GM23248 (cell line): Measurements from ENCODE around the gene HMG20B. TPM values are rescaled to one million over a fixed set of nuclear protein-coding genes. Genes with fewer than 3 reads are reported as not detected.

Experiments used
- DNase-seq: peaks from one replicate; pipeline ENCODE4 v3.0.0-alpha.2; 2015
- H2AFZ ChIP-seq: fragments of 200-600 bp; sonication (generic); 2 replicates; pipeline ENCODE4 v1.6.1; 2016; ENCODE audit warnings: antibody characterized with exemption
- H3F3A ChIP-seq: fragments of 200-600 bp; sonication (generic); 2 replicates; pipeline ENCODE4 v1.6.1; 2016; ENCODE audit warnings: mild to moderate bottlenecking, antibody characterized with exemption, mixed run types; ENCODE audit not compliant: insufficient read depth
- H3K27ac ChIP-seq: fragments of 200-600 bp; sonication (generic); 2 replicates; pipeline ENCODE4 v1.5.1; 2016; ENCODE audit warnings: mild to moderate bottlenecking
- H3K27me3 ChIP-seq: fragments of 200-600 bp; sonication (generic); replicated peaks from 2 replicates; pipeline ENCODE4 v1.6.1; 2016; ENCODE audit warnings: mild to moderate bottlenecking; ENCODE audit not compliant: insufficient read depth
- H3K36me3 ChIP-seq: fragments of 200-600 bp; sonication (generic); 2 replicates; pipeline ENCODE4 v1.6.1; 2016; ENCODE audit warnings: low read depth, mild to moderate bottlenecking
- H3K4me1 ChIP-seq: fragments of 200-600 bp; sonication (generic); 2 replicates; pipeline ENCODE4 v1.6.1; 2016; ENCODE audit warnings: mild to moderate bottlenecking; ENCODE audit not compliant: insufficient read depth
- H3K4me2 ChIP-seq: fragments of 200-600 bp; sonication (generic); one replicate; pipeline ENCODE4 v1.6.1; 2016; ENCODE audit warnings: mild to moderate bottlenecking; ENCODE audit not compliant: unreplicated experiment
- H3K4me3 ChIP-seq: fragments of 200-600 bp; sonication (generic); 2 replicates; pipeline ENCODE4 v1.5.1; 2016; ENCODE audit warnings: mild to moderate bottlenecking
- H3K79me2 ChIP-seq: fragments of 200-600 bp; sonication (generic); 2 replicates; pipeline ENCODE4 v1.6.1; 2016; ENCODE audit warnings: mild to moderate bottlenecking; ENCODE audit not compliant: insufficient read depth
- H3K9ac ChIP-seq: fragments of 200-600 bp; sonication (generic); 2 replicates; pipeline ENCODE4 v1.6.1; 2016; ENCODE audit warnings: mild to moderate bottlenecking
- H3K9me2 ChIP-seq: fragments of 200-600 bp; sonication (generic); 2 replicates; pipeline ENCODE4 v1.6.1; 2016; ENCODE audit warnings: mixed run types, mild to moderate bottlenecking, moderate library complexity; ENCODE audit not compliant: insufficient read depth
- H3K9me3 ChIP-seq: fragments of 200-600 bp; sonication (generic); one replicate; pipeline ENCODE4 v1.6.1; 2017; ENCODE audit warnings: low read depth
- H4K20me1 ChIP-seq: fragments of 200-600 bp; sonication (generic); 2 replicates; pipeline ENCODE4 v1.6.0; 2016; ENCODE audit not compliant: insufficient read depth
- EZH2 ChIP-seq: fragments of 200-600 bp; sonication (generic); IDR thresholded peaks from 2 replicates; pipeline ENCODE4 v1.6.1; 2018; ENCODE audit warnings: antibody characterized with exemption, mild to moderate bottlenecking; ENCODE audit not compliant: insufficient read depth, poor library complexity, severe bottlenecking
- EZH2phosphoT487 ChIP-seq: fragments of 200-600 bp; sonication (generic); IDR thresholded peaks from 2 replicates; pipeline ENCODE4 v1.6.1; 2018; ENCODE audit warnings: antibody characterized with exemption, moderate library complexity, mild to moderate bottlenecking, low read depth; ENCODE audit not compliant: insufficient read depth
- WGBS, 2 experiments: methylation state at CpG; one replicate each; pipeline ENCODE4 v1.1.6; 2015 to 2017; ENCODE audit warnings: low lambda C conversion rate in 2 of 2, low coverage in 1 of 2; ENCODE audit errors: missing lambda C conversion rate in 2 of 2; 5-methylcytosine and 5-hydroxymethylcytosine counted together
- in situ Hi-C: fragments of 300-500 bp; cut with MboI; formaldehyde crosslinking; loops from 2 replicates; pipeline ENCODE4 v1.15.0; 2020
- polyA plus RNA-seq: library from polyadenylated mRNA; unstranded; fragments of >200 nt; fragmentation: Nextera tagmentation; extraction: Ambion mirVana; gene quantifications from 2 replicates; pipeline ENCODE4 v1.2.1, GENCODE V29; 2016
- total RNA-seq: library from RNA; depleted of rRNA; stranded (reverse); fragments of >200 nt; shearing (Covaris generic); gene quantifications from 2 replicates; pipeline ENCODE4 v1.2.3, GENCODE V29; 2014

The HMG20B gene
- total and polyA plus RNA-seq, 2 experiments from 2014 or later = 83.9 to 112 TPM

DNA sequence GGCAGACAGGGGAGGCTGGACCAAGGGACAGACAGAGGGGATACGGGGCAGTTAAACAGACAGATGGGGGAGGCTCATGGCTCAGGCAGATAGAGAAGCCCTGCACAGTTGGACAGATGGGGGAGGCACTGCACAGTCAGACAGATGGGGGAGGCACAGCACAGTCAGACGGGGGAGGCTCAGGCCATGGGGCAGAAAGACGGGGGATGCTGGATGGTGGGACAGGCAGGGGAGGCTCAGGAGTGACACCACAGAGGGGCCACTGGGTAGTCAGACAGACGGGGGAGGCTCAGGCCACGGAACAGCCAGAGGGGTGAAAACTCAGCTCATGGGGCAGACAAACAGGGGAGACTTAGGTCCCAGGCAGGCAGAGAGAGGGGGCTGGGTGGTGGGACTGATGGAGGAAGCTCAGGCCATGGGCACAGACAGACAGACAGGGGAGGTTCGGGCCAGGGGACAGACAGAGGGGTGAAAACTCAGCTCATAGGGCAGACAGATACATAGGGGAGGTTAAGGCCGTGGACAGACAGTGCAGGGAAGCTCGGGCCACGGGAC is 16.2 kb upstream of the HMG20B start:
- Histone ChIP-seq H2AFZ (0 out of 2 replicates have a peak overlapping the region, but pooled peaks have one; percentile 99), H3K27ac (no peak overlapping the region), H3F3A (no peaks in the 10 kb centered on the region), H3K9me3 (no peaks in the 10 kb centered on the region), H3K4me1 (peaks cover 13% of the 10 kb centered on the region; the same call in 1 of the 2 replicates), H3K9me2 (no peaks in the 10 kb centered on the region), H3K4me2 (peak overlapping the region; percentile 76), H4K20me1 (no peaks in the 10 kb centered on the region), H3K4me3 (peak overlapping the region; percentile 85), H3K79me2 (peaks cover 53% of the 10 kb centered on the region), H3K9ac (peak overlapping the region; percentile 80), H3K36me3 (no peaks in the 10 kb centered on the region), H3K27me3 (no peaks in the 10 kb centered on the region)
- in situ Hi-C loops = no loop called here
- TF ChIP-seq EZH2phosphoT487 (no peak), EZH2 (no peak)
- 17 to 31% methylated on average over 7 to 9 of the region's 9 CpGs for WGBS, 2 experiments
- DNase-seq = no peak

- no peak for TF ChIP-seq EZH2phosphoT487
- no peak for TF ChIP-seq EZH2
- no peaks in the 10 kb centered on the region for H3K27me3 ChIP-seq
- no peaks in the 10 kb centered on the region for H3K9me2 ChIP-seq
- peak; percentile 72 for DNase-seq
- H4K20me1 ChIP-seq = no peaks in the 10 kb centered on the region
- no peaks in the 10 kb centered on the region for H3F3A ChIP-seq
- H3K4me2 ChIP-seq = peak overlapping the region; percentile 76
- no peaks in the 10 kb centered on the region for H3K36me3 ChIP-seq
- in situ Hi-C loops = no loop called here
- peak overlapping the region; percentile 99 for H2AFZ ChIP-seq
- H3K79me2 ChIP-seq = peaks cover 48% of the 10 kb centered on the region
- no peaks in the 10 kb centered on the region for H3K9me3 ChIP-seq
- 0 to 1% methylated on average over 43 to 50 of the region's 60 CpGs for WGBS, 2 experiments
- H3K4me3 ChIP-seq = peak overlapping the region; percentile 85
- H3K4me1 ChIP-seq = peaks cover 13% of the 10 kb centered on the region; the same call in 1 of the 2 replicates
- no peak overlapping the region for H3K27ac ChIP-seq
- peak overlapping the region; percentile 80 for H3K9ac ChIP-seq
Measured at GRCh38 chr19:3556978-3557460, 15.7 kb upstream of the HMG20B start.

DNA sequence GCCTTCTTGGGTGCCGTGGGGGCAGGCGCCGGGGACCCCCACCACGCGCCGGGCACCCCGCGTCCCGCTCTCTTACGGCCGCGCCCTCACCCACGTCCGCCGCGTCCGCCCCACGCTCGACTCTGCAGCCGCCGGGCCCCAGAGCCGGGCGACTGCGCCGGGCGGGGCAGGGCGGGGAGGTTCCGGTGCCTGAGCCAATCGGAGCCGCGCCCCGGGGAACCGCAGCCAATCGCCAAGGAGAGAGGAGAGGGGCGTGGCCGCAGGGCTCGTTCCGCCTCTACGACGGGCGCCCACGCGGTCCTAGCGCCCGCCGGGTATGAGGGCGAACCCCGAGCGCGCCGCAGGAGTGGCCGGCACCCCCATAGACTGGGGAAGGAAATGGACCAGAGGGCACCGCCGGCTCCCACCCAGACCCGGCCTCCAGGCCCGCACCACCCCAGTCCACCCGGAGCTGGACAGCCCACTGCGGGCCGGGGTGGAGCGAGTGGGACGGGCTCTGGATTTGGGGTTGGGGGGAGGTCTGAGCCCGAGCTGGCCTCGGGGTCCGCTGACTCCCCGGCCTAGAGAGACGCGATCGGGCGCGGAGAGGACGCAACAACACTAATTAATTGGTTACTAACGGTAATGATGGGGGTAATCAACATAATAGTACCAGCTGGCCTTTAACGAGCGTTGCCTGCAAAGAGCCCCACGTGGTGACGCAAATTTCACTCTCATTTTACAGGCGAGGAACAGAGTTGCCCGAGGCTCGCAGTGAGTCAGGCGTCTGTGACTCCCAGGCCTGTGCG is 15.1 kb upstream of the HMG20B start, which contains the start of gene MFSD12:
Gene MFSD12, minus strand, starts transcription at position 126 of the 788 bp plus-strand sequence. CDS start 183 bp downstream, outside the sequence.
- no peaks in the 10 kb centered on the region for H3K9me2 ChIP-seq
- H3K9me3 ChIP-seq = no peaks in the 10 kb centered on the region
- peak within 1 kb of the TSS; percentile 80 for H3K9ac ChIP-seq
- peak within 1 kb of the TSS; percentile 99 for H2AFZ ChIP-seq
- peak within 1 kb of the TSS; percentile 85 for H3K4me3 ChIP-seq
- H3K4me2 ChIP-seq = peak within 1 kb of the TSS; percentile 94
- no peaks in the 10 kb centered on the region for H3K27me3 ChIP-seq
- H3K79me2 ChIP-seq = peaks cover 43% of the 10 kb centered on the region
- H3K4me1 ChIP-seq = peaks cover 13% of the 10 kb centered on the region; the same call in 1 of the 2 replicates
- no peaks in the 10 kb centered on the region for H3K36me3 ChIP-seq
- TF ChIP-seq EZH2phosphoT487 = no peak
- no peak for TF ChIP-seq EZH2
- peak; percentile 99 for DNase-seq
- in situ Hi-C loops = no loop called here
- WGBS, 2 experiments = 1% methylated on average over 37 to 69 of the region's 81 CpGs
- H3F3A ChIP-seq = no peaks in the 10 kb centered on the region
- H4K20me1 ChIP-seq = no peaks in the 10 kb centered on the region
- H3K27ac ChIP-seq = peak within 1 kb of the TSS; percentile 79

- Histone ChIP-seq H3K36me3 (no peaks in the 10 kb centered on the region), H3K9ac (no peak overlapping the region), H3K79me2 (no peaks in the 10 kb centered on the region), H4K20me1 (no peaks in the 10 kb centered on the region), H3K4me3 (no peak overlapping the region), H3F3A (no peaks in the 10 kb centered on the region), H3K9me3 (no peaks in the 10 kb centered on the region), H3K9me2 (no peaks in the 10 kb centered on the region), H3K4me2 (no peak overlapping the region), H3K4me1 (no peaks in the 10 kb centered on the region), H3K27me3 (no peaks in the 10 kb centered on the region), H2AFZ (no peak overlapping the region), H3K27ac (no peak overlapping the region)
- 89 to 96% methylated on average over 16 to 17 of the region's 17 CpGs for WGBS, 2 experiments
- no peak for DNase-seq
- in situ Hi-C loops = no loop called here
- no peak for TF ChIP-seq EZH2
- no peak for TF ChIP-seq EZH2phosphoT487
Measured at GRCh38 chr19:3563709-3564524, 8.8 kb upstream of the HMG20B start.
